Cardiac muscle cell (in vitro differentiated cells and primary cell): ENCODE measurements around the gene PSKH1. TPM values are rescaled to one million over a fixed set of nuclear protein-coding genes. Genes with fewer than 3 reads are reported as not detected.

Experiments
- DNase-seq, 2 donors: peaks; one replicate each; pipeline versions ENCODE4 v3.0.0 to v3.0.0-alpha.2; 2010 to 2017; ENCODE audit warnings: low read depth in 1 of 2, low spot score in 1 of 2
- H3K27ac ChIP-seq: fragments of 200-600 bp; sonication (generic); 2 replicates; pipeline ENCODE4 v1.5.1; 2016
- H3K27me3 ChIP-seq: fragments of 200-600 bp; sonication (generic); 2 replicates; pipeline ENCODE4 v1.6.0; 2016; ENCODE audit warnings: control low read depth
- H3K36me3 ChIP-seq: fragments of 200-600 bp; sonication (generic); 2 replicates; pipeline ENCODE4 v1.5.1; 2016; ENCODE audit warnings: control low read depth
- H3K4me1 ChIP-seq: fragments of 200-600 bp; sonication (generic); 2 replicates; pipeline ENCODE4 v1.8.1; 2017; ENCODE audit warnings: low read depth, mild to moderate bottlenecking, mixed run types
- H3K4me3 ChIP-seq: fragments of 200-600 bp; sonication (generic); 2 replicates; pipeline ENCODE4 v1.5.1; 2016; ENCODE audit warnings: mild to moderate bottlenecking
- H3K9me3 ChIP-seq: fragments of 200-600 bp; sonication (generic); 2 replicates; pipeline ENCODE4 v1.5.1; 2017; ENCODE audit warnings: low read depth, mild to moderate bottlenecking, control low read depth
- polyA plus RNA-seq: library from polyadenylated mRNA; unstranded; fragments of >200 nt; fragmentation: Nextera tagmentation; extraction: Ambion mirVana; gene quantifications from 2 replicates; pipeline ENCODE4 v1.2.1, GENCODE V29; 2016
- total RNA-seq: library from RNA; depleted of rRNA; stranded (reverse); fragments of >200 nt; gene quantifications from 2 replicates; pipeline ENCODE4 v1.2.3, GENCODE V29; 2016
- TF ChIP-seq, protein P1 (sequence below): IDR thresholded peaks from 2 replicates; pipeline ENCODE4 v1.5.1; 2012; ENCODE audit warnings: low read depth, mild to moderate bottlenecking, low read length

PSKH1 gene
- total and polyA plus RNA-seq, 2 experiments from 2014 or later = 31.0 to 48.8 TPM

GRCh38 chr16:67917140-67917851 lies 24.2 kb downstream of the PSKH1 start:
- H3K9me3 ChIP-seq = no peaks in the 10 kb centered on the region

GRCh38 chr16:67917852-67918236 lies 24.8 kb downstream of the PSKH1 start:
- H3K36me3 ChIP-seq = no peaks in the 10 kb centered on the region
- TF ChIP-seq, protein P1, sequence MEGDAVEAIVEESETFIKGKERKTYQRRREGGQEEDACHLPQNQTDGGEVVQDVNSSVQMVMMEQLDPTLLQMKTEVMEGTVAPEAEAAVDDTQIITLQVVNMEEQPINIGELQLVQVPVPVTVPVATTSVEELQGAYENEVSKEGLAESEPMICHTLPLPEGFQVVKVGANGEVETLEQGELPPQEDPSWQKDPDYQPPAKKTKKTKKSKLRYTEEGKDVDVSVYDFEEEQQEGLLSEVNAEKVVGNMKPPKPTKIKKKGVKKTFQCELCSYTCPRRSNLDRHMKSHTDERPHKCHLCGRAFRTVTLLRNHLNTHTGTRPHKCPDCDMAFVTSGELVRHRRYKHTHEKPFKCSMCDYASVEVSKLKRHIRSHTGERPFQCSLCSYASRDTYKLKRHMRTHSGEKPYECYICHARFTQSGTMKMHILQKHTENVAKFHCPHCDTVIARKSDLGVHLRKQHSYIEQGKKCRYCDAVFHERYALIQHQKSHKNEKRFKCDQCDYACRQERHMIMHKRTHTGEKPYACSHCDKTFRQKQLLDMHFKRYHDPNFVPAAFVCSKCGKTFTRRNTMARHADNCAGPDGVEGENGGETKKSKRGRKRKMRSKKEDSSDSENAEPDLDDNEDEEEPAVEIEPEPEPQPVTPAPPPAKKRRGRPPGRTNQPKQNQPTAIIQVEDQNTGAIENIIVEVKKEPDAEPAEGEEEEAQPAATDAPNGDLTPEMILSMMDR = no peak
- H3K4me3 ChIP-seq = no peak overlapping the region
- H3K9me3 ChIP-seq = no peaks in the 10 kb centered on the region
- peak overlapping the region; percentile 32 for H3K27ac ChIP-seq
- H3K4me1 ChIP-seq = peaks cover 29% of the 10 kb centered on the region
- no peaks in the 10 kb centered on the region for H3K27me3 ChIP-seq
- no peak for DNase-seq

More at GRCh38 chr16:67917140-67917851, 24.2 kb downstream of the PSKH1 start:
- H3K4me1 ChIP-seq = peaks cover 23% of the 10 kb centered on the region
- peak overlapping the region; percentile 32 for H3K27ac ChIP-seq
- no peaks in the 10 kb centered on the region for H3K36me3 ChIP-seq
- H3K4me3 ChIP-seq = no peak overlapping the region
- TF ChIP-seq, protein P1 = no peak
- no peaks in the 10 kb centered on the region for H3K27me3 ChIP-seq
- no peak for DNase-seq

GRCh38 chr16:67919622-67920221 lies 26.7 kb downstream of the PSKH1 start:
- no peak for DNase-seq
- H3K4me1 ChIP-seq = peaks cover 45% of the 10 kb centered on the region
- H3K27ac ChIP-seq = no peak overlapping the region
- no peak overlapping the region for H3K4me3 ChIP-seq
- H3K9me3 ChIP-seq = no peaks in the 10 kb centered on the region
- TF ChIP-seq, protein P1 = no peak
- H3K27me3 ChIP-seq = no peaks in the 10 kb centered on the region
- no peaks in the 10 kb centered on the region for H3K36me3 ChIP-seq

- H3K27ac ChIP-seq = no peak overlapping the region
- no peak overlapping the region for H3K4me3 ChIP-seq
- no peaks in the 10 kb centered on the region for H3K36me3 ChIP-seq
- H3K4me1 ChIP-seq = peaks cover 43% of the 10 kb centered on the region
- H3K9me3 ChIP-seq = no peaks in the 10 kb centered on the region
- TF ChIP-seq, protein P1 = no peak
- DNase-seq = no peak
- no peaks in the 10 kb centered on the region for H3K27me3 ChIP-seq
Measured at GRCh38 chr16:67922221-67922620, 29.2 kb downstream of the PSKH1 start.

- H3K4me1 ChIP-seq = peaks cover 38% of the 10 kb centered on the region
- peaks cover 4% of the 10 kb centered on the region for H3K36me3 ChIP-seq
- H3K27ac ChIP-seq = no peak overlapping the region
Measured at GRCh38 chr16:67922740-67923139, 29.7 kb downstream of the PSKH1 start.

More at GRCh38 chr16:67922740-67923139, 29.7 kb downstream of the PSKH1 start:
- TF ChIP-seq, protein P1 = no peak
- no peak for DNase-seq
- no peaks in the 10 kb centered on the region for H3K9me3 ChIP-seq
- no peak overlapping the region for H3K4me3 ChIP-seq
- H3K27me3 ChIP-seq = no peaks in the 10 kb centered on the region
